HG03139 (cell line): ENCODE measurements around the gene TAF1B.

Source experiments
- ATAC-seq: cut with Tn5 transposase; IDR thresholded peaks from one replicate; pipeline ENCODE4 v1.9.1; 2021; ENCODE audit not compliant: unreplicated experiment

The TAF1B gene

GRCh38 chr2:9959262-9959661, 116.0 kb downstream of the TAF1B start:
- ATAC-seq, result no peak

- no peak for ATAC-seq
Measured at GRCh38 chr2:9961013-9961412, 117.7 kb downstream of the TAF1B start.

DNA sequence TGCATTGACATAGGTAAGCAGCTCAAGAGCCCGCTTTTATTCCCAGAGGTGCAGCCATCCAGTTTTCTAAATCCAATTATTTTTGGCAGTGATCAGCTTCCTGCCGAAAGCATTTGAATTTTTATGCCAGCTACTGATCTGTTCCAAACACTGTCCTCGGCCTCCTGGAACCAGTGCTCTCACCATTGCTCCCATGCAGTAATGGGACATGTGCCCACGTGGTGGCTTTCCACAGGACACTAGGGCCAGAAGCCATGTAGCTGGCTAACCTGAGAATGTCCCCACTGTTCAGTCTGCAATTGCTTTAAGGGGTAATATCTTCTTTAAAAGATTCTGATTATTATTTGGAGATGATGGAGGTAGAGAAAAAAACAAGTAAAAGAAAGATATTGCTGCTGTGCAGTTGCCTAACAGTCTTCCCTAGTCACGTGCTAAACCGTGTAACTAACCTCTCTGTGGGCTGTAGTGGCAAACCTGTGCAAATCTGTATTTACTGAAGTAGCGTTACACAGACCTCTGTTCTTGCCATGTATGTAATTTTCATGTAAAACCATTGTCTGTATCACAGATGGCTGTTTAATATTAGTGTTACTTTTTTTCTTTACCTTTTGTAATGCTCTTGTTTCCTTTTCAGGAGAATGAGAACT, 121.2 kb downstream of the TAF1B start:
- no peak for ATAC-seq

GRCh38 chr2:9965119-9965822, 122.0 kb downstream of the TAF1B start:
- no peak for ATAC-seq

DNA sequence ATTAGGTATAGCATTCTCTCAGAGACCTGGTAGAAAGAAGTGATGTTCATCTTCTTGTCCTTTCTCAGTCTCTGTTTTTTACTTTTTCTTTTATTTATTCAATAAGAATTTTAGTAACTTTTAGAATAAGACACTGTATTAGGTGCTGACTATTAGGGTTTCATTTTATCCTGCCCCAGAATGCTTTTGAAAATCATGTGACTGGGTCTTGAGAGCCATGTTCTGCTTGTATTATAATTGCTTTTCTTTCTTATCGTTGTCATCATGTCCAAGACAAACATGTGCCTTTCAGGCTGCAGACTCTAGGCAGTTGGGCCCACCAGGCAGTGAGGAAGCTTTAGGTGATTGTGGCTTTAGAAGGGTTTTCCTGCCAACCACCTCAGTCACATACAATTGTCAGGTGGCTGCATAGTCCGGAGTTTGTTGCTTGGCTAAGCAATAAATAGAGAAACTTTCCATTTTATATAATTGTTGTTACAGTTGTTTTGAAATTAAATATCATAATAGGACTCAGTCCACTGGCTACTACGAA, 123.3 kb downstream of the TAF1B start:
- no peak for ATAC-seq

GRCh38 chr2:9967053-9967775, 123.9 kb downstream of the TAF1B start:
- no peak for ATAC-seq

GRCh38 chr2:9968553-9969497, 125.6 kb downstream of the TAF1B start:
- no peak for ATAC-seq

DNA sequence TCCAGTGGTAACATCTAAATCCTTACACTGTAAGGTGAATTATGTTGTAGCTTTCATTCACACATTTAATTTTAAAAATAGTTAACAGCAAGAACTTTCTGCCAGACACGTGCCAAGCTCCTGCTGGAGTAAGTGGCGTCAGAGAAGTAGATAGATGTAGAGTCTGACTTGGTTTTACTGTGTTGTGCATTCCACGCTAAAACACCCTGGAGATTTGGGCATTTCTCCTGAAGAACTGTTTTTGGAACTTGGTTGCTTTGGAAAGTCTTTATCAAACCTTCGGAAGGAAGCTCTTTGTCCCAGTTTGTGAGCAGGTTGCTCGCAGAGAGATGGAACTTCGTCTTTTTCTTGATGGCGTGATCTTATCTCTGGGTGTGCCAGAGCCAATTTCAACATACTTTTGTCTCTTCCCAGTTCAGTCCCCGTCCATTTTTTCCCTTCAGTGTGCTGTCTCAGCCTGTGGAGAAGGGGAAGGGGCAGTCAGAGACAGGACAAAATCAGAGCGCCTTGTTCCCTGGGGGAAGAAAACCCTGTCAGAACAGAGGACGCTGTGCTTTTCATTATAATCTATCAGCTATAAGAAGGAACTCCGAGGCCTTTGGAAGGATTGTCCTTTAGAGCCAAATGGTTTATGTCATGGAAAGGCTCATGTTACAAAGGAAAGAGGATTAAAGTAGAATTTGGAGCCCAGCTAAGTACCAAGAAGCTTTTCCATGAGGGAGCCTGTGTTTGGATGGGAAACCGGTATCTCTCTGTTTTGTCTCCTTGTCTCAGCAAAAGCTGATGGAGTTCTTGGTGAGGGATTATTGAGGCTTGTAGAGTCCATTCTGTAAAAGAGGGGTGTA, 127.1 kb downstream of the TAF1B start:
- no peak for ATAC-seq

- no peak for ATAC-seq
Measured at GRCh38 chr2:9971105-9971818, 128.0 kb downstream of the TAF1B start.

DNA sequence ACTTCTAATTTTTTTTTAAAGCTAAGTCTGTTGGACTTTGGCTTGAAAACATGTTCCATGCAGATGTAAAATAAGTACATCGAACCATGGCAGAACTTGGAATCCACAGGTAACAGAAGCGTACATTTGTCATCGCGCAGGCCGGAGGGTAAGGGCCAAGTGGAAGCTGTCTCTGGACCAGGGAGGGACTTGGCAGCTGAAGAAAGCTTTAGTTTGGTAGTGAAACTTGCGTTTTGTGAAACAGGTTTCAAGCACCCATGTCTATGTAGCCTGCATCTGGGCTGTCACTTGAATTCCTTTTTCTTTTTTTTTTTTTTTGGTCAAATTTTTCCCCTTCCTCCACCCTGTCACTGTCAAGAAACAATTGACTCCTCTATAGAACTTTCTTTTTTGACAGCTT, 128.6 kb downstream of the TAF1B start:
- ATAC-seq, result no peak

DNA sequence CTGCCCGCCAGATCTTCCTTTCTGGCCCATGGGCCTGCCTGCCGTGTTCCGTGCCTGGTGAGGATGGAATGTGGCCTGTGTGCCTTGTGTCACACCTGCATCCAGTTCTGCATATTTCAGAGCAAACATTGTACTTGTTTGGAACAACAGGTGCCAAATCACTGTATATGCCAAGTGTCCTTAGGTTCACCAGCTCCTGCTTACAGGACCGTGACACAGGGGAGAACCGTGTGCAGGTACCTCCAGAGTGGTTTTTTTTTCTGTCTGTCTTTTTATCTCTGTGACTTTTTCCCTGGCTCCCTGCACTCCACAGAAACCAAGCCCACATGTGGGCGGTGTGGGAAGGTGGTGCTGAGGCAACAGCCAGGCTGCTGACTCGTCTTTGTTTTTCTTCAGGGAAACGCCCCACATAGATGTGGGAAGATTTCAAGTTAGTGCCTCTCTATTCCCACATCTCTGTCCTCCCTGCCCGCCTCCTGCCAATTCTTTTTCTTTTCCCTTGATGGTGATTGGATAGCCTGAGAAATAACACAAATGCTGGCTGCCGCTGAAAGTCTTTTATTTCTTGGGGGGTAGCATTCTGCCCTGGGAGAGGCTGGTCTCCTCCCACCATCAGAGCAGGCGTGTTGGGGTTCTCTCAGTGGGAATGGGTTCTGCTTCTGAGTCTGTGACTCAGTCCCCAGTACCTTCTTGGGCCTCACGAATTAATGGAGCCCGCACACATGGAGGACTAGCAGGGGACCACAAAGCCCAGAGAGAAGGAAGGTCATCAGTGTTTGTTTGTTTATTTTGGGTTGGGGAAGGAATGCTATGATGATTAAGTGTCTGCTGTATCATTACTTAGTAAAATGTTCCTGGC, 129.6 kb downstream of the TAF1B start:
- no peak for ATAC-seq

DNA sequence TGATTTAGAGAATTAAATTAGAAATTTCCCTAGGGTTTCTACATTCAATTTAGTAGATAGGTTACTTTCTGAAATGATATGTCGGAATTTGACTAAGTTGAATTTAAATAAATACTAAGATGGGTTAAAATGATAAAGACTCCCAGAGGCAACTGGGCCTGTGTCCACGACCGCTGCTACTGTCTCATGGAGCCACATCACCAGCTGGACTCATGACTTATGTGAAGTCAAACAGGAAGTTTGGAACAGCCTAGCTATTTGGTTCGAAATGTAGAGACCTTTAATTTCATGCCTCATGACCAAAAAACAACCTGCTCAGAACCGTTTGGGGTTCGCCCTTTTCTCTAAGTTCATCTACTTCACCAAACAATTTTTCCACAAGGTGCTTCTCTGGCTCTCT, 130.4 kb downstream of the TAF1B start:
- no peak for ATAC-seq

GRCh38 chr2:9974343-9974742, 131.1 kb downstream of the TAF1B start:
- ATAC-seq, result no peak

- ATAC-seq, result no peak
Measured at GRCh38 chr2:9975328-9975727, 132.1 kb downstream of the TAF1B start.

- ATAC-seq, result no peak
Measured at GRCh38 chr2:9975805-9976447, 132.7 kb downstream of the TAF1B start.

DNA sequence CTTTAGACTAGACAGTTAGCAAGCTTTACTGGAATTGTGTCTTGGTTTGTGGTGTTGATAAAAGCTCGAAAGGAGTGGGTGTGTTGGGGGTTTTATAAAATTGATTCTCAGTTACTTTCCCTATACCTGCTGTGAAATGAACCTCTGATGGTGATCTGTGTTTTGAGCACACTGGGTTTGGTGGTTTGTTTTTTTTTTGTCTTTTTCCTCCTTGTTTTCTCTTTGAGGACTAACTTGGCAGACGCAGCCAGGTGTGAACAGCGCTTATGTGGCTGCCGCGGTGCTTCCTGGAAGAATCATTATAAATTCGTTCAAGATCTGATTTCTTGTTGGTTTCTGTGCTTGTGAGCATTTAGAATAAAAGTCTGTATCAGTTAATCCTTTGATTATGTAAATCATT, 136.7 kb downstream of the TAF1B start:
- no peak for ATAC-seq

- ATAC-seq, result no peak
Measured at GRCh38 chr2:9980520-9980919, 137.2 kb downstream of the TAF1B start.

GRCh38 chr2:9981655-9982054, 138.4 kb downstream of the TAF1B start:
- no peak for ATAC-seq
